ENCODE measurements around the gene ACTL6A. TPM values are rescaled to one million over a fixed set of nuclear protein-coding genes. Genes with fewer than 3 reads are reported as not detected.

Gene ACTL6A
- total RNA-seq, 1 donor from 2014 or later = 103 TPM

- Mint-ChIP-seq H3K36me3 (ENCODE audit: low read depth) (no peaks in the 10 kb centered on the region), H3K9me3 (no peaks in the 10 kb centered on the region), H3K27ac (ENCODE audit: unreplicated experiment) (no peak overlapping the region), H3K4me3 (no peak overlapping the region), H3K27me3 (ENCODE audit: low read depth) (peaks cover 2% of the 10 kb centered on the region), H3K4me1 (peaks cover 44% of the 10 kb centered on the region)
- no peak for DNase-seq (ENCODE audit: low read depth, low spot score)
- TF ChIP-seq, protein P1, sequence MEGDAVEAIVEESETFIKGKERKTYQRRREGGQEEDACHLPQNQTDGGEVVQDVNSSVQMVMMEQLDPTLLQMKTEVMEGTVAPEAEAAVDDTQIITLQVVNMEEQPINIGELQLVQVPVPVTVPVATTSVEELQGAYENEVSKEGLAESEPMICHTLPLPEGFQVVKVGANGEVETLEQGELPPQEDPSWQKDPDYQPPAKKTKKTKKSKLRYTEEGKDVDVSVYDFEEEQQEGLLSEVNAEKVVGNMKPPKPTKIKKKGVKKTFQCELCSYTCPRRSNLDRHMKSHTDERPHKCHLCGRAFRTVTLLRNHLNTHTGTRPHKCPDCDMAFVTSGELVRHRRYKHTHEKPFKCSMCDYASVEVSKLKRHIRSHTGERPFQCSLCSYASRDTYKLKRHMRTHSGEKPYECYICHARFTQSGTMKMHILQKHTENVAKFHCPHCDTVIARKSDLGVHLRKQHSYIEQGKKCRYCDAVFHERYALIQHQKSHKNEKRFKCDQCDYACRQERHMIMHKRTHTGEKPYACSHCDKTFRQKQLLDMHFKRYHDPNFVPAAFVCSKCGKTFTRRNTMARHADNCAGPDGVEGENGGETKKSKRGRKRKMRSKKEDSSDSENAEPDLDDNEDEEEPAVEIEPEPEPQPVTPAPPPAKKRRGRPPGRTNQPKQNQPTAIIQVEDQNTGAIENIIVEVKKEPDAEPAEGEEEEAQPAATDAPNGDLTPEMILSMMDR (conservative IDR thresholded peaks at IDR 0.05) = no peak
Measured at GRCh38 chr3:179528772-179529171, 34.0 kb upstream of the ACTL6A start.

DNA sequence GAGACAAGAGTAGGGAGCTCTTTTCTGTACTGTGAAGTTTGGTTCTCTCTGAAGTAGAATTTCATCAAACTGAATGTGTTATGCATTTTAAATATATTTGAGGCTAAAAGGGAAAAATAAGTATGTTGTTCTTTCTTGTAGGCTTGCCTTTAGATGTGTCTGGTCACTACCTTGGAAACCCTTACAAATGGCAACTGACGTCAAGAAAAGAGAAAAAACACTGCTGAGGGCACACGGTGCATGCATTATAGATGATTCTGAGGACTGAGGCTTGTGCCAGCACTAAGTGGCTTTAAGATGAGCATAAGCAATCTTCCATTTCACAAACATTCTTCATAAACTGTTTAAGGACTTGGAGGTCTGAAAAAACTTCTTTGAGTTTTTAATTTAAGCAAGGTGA is 31.1 kb upstream of the ACTL6A start:
- Mint-ChIP-seq H3K4me3 (no peak overlapping the region), H3K36me3 (ENCODE audit: low read depth) (no peaks in the 10 kb centered on the region), H3K27me3 (ENCODE audit: low read depth) (peaks cover 2% of the 10 kb centered on the region), H3K4me1 (peaks cover 19% of the 10 kb centered on the region), H3K9me3 (no peaks in the 10 kb centered on the region), H3K27ac (ENCODE audit: unreplicated experiment) (no peak overlapping the region)
- TF ChIP-seq, protein P1 (conservative IDR thresholded peaks at IDR 0.05) = no peak
- DNase-seq (ENCODE audit: low read depth, low spot score) = no peak

DNA sequence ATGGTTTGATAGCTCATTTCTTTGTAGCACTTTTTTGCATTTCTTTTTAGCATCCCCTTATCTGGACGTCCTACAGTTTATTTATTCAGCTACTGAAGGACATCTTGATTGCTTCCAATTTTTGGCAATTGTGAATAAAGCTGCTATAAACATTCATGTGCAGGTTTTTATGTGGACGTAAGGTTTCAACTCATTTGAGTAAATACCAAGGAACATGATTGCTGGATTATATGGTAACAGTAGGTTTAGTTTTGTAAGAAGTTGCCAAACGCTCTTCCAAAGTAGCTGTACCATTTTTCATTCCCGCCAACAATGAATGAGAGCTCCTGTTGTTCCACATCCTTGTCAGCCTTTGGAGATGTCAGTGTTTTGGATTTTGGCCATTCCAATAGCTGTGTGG is 29.5 kb upstream of the ACTL6A start:
- Mint-ChIP-seq H3K27me3 (ENCODE audit: low read depth) (peaks cover 2% of the 10 kb centered on the region), H3K4me3 (no peak overlapping the region), H3K36me3 (ENCODE audit: low read depth) (no peaks in the 10 kb centered on the region), H3K4me1 (peaks cover 7% of the 10 kb centered on the region), H3K9me3 (no peaks in the 10 kb centered on the region), H3K27ac (ENCODE audit: unreplicated experiment) (no peak overlapping the region)
- TF ChIP-seq, protein P1 (conservative IDR thresholded peaks at IDR 0.05) = no peak
- DNase-seq (ENCODE audit: low read depth, low spot score) = no peak

GRCh38 chr3:179536256-179536655 is 26.5 kb upstream of the ACTL6A start:
- no peak for DNase-seq (ENCODE audit: low read depth, low spot score)
- H3K27me3 Mint-ChIP-seq (ENCODE audit: low read depth) = peaks cover 2% of the 10 kb centered on the region
- peaks cover 2% of the 10 kb centered on the region for H3K9me3 Mint-ChIP-seq
- no peak overlapping the region for H3K27ac Mint-ChIP-seq (ENCODE audit: unreplicated experiment)
- no peaks in the 10 kb centered on the region for H3K36me3 Mint-ChIP-seq (ENCODE audit: low read depth)
- H3K4me3 Mint-ChIP-seq = no peak overlapping the region
- TF ChIP-seq, protein P1 (conservative IDR thresholded peaks at IDR 0.05) = no peak
- no peaks in the 10 kb centered on the region for H3K4me1 Mint-ChIP-seq

DNA sequence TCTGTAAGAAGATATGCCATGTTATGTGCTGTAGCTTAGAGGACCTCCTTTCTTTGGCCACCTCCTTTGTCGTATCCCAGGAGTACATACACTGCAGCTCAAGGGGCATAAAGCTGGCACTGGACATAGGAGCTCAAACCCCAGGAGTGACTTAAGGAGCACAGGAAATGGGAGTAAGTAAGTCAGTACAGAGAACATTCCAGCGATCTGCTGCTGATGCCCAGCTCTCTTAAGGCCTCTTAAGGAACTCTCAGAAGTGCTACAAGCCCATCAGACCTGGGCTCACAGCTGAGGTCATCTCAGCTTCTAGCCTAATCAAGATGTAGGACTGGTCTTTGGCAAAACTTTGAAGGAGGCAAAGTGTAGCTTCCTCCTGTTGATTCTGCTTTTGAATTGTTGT is 21.6 kb upstream of the ACTL6A start:
- peaks cover 8% of the 10 kb centered on the region for H3K4me1 Mint-ChIP-seq
- no peaks in the 10 kb centered on the region for H3K36me3 Mint-ChIP-seq (ENCODE audit: low read depth)
- H3K9me3 Mint-ChIP-seq = peaks cover 7% of the 10 kb centered on the region
- TF ChIP-seq, protein P1 (conservative IDR thresholded peaks at IDR 0.05) = no peak
- DNase-seq (ENCODE audit: low read depth, low spot score) = no peak
- no peaks in the 10 kb centered on the region for H3K27me3 Mint-ChIP-seq (ENCODE audit: low read depth)
- H3K4me3 Mint-ChIP-seq = no peak overlapping the region
- H3K27ac Mint-ChIP-seq (ENCODE audit: unreplicated experiment) = no peak overlapping the region

GRCh38 chr3:179541596-179541995 is 21.1 kb upstream of the ACTL6A start:
- Mint-ChIP-seq H3K27ac (ENCODE audit: unreplicated experiment) (peak overlapping the region; percentile 19), H3K9me3 (peaks cover 7% of the 10 kb centered on the region), H3K4me1 (peaks cover 8% of the 10 kb centered on the region), H3K36me3 (ENCODE audit: low read depth) (no peaks in the 10 kb centered on the region), H3K27me3 (ENCODE audit: low read depth) (no peaks in the 10 kb centered on the region), H3K4me3 (no peak overlapping the region)
- TF ChIP-seq, protein P1 (conservative IDR thresholded peaks at IDR 0.05) = no peak
- DNase-seq (ENCODE audit: low read depth, low spot score) = no peak
